Osteocyte (in vitro differentiated cells): ENCODE results near the gene CCT6B. TPM values are rescaled to one million over a fixed set of nuclear protein-coding genes. Genes with fewer than 3 reads are reported as not detected.

ENCODE experiments used
- DNase-seq: peaks from one replicate; pipeline ENCODE4 v3.0.0; 2021; ENCODE audit warnings: mixed read lengths; ENCODE audit not compliant: unreplicated experiment; ENCODE audit errors: extremely low spot score
- H3K27ac Mint-ChIP-seq: one replicate; pipeline ENCODE4 v1.8.0; 2021; ENCODE audit warnings: mild to moderate bottlenecking, mixed read lengths; ENCODE audit not compliant: unreplicated experiment
- H3K27me3 Mint-ChIP-seq: one replicate; pipeline ENCODE4 v1.8.0; 2021; ENCODE audit warnings: mixed read lengths; ENCODE audit not compliant: unreplicated experiment
- H3K36me3 Mint-ChIP-seq: one replicate; pipeline ENCODE4 v1.8.0; 2021; ENCODE audit warnings: mixed read lengths; ENCODE audit not compliant: unreplicated experiment
- H3K4me1 Mint-ChIP-seq: one replicate; pipeline ENCODE4 v1.8.0; 2021; ENCODE audit warnings: mixed read lengths; ENCODE audit not compliant: unreplicated experiment
- H3K4me3 Mint-ChIP-seq: one replicate; pipeline ENCODE4 v1.8.0; 2021; ENCODE audit warnings: mild to moderate bottlenecking, moderate library complexity, mixed read lengths; ENCODE audit not compliant: unreplicated experiment
- H3K9me3 Mint-ChIP-seq: one replicate; pipeline ENCODE4 v1.8.0; 2021; ENCODE audit warnings: mixed read lengths; ENCODE audit not compliant: unreplicated experiment
- total RNA-seq: library from RNA; stranded (reverse); gene quantifications from 2 replicates; pipeline ENCODE4 v1.2.1, GENCODE V29; 2021
- TF ChIP-seq, protein P1 (sequence below): fragments of 200-600 bp; sonication (generic); IDR thresholded peaks from 2 replicates; pipeline ENCODE4 v1.5.0; 2021; ENCODE audit warnings: antibody characterized with exemption, mild to moderate bottlenecking, moderate library complexity

CCT6B gene
- total RNA-seq, 1 donor from 2014 or later: 3.2 TPM

DNA sequence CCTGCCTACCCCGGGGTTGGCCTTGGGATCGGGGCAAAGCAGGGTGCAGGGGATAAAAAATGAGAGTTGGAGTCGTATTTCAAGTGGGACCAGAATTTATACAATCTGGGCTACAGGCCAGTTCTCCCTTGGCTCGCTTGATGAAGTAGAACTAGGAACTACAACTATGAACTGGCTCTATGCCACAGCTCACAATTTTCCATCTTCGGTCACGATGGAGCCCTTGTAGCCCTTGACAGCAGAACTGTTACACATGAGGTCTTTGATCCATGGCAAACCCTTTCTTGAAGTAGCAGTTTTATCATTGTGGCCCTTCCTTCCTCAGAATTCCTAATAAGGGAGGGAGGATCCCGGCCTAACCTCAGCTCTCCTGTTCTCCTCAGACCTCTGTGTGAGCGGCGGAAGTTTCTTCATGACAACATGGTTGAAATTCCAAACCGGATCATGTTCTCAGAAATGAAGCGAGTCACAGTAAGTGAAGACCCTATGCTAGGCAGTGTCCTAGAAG lies 36.1 kb upstream of the CCT6B start:
- TF ChIP-seq, protein P1, sequence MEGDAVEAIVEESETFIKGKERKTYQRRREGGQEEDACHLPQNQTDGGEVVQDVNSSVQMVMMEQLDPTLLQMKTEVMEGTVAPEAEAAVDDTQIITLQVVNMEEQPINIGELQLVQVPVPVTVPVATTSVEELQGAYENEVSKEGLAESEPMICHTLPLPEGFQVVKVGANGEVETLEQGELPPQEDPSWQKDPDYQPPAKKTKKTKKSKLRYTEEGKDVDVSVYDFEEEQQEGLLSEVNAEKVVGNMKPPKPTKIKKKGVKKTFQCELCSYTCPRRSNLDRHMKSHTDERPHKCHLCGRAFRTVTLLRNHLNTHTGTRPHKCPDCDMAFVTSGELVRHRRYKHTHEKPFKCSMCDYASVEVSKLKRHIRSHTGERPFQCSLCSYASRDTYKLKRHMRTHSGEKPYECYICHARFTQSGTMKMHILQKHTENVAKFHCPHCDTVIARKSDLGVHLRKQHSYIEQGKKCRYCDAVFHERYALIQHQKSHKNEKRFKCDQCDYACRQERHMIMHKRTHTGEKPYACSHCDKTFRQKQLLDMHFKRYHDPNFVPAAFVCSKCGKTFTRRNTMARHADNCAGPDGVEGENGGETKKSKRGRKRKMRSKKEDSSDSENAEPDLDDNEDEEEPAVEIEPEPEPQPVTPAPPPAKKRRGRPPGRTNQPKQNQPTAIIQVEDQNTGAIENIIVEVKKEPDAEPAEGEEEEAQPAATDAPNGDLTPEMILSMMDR: no peak
- Mint-ChIP-seq H3K4me1 (peaks cover 14% of the 10 kb centered on the region), H3K36me3 (peaks cover 19% of the 10 kb centered on the region), H3K9me3 (no peaks in the 10 kb centered on the region), H3K27me3 (no peaks in the 10 kb centered on the region), H3K27ac (peak overlapping the region; percentile 79), H3K4me3 (no peak overlapping the region)
- DNase-seq: no peak

DNA sequence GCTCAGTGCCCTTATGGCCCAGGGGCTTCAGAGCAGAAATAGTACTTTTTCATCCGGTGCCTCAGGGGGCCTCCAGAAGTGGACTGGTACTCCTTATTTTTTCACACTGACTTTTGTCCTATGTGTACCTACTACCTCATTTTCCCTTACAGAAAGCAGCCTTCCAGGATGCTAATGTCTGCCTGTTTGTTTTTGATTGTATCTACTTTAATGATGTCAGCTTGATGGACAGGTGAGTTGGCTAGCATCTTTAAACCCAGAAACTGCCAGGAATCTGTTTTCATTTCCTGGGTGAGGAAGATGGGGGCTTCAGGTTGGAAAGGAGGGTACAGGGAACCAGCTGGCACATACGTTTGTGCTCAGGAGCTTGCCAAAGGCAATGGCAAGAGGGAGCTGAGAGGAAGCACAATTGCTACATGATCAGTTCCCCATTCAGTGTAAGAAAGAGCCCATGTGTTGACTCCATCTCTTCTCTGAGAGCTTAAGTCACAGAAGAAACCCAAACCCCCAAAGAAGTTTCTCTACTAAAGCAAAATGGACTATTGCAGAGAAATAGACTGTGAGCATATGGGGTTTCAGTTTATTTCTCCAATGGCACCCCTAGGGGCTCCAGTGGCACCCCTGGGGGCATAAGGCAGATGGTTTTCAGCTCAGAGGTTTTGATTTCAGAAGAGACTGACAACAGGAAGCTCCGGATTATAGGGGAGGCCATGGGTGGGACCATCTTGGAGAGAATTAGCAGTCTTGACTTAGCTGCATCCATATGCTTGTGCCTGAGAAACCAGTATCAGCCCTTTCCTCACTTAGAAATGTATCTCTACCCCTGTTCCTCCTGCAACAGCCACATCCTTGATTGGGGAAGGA lies 35.4 kb upstream of the CCT6B start:
- no peak for DNase-seq
- Mint-ChIP-seq H3K36me3 (peaks cover 24% of the 10 kb centered on the region), H3K27me3 (no peaks in the 10 kb centered on the region), H3K4me1 (peaks cover 14% of the 10 kb centered on the region), H3K9me3 (no peaks in the 10 kb centered on the region), H3K4me3 (no peak overlapping the region), H3K27ac (peak overlapping the region; percentile 79)
- TF ChIP-seq, protein P1: no peak

GRCh38 chr17:34993031-34993430 lies 31.8 kb upstream of the CCT6B start:
- Mint-ChIP-seq H3K27me3 (no peaks in the 10 kb centered on the region), H3K4me3 (no peak overlapping the region), H3K4me1 (peaks cover 12% of the 10 kb centered on the region), H3K9me3 (no peaks in the 10 kb centered on the region), H3K36me3 (peaks cover 54% of the 10 kb centered on the region), H3K27ac (no peak overlapping the region)
- DNase-seq: no peak
- TF ChIP-seq, protein P1: no peak

- Mint-ChIP-seq H3K9me3 (no peaks in the 10 kb centered on the region), H3K4me1 (no peaks in the 10 kb centered on the region), H3K27ac (no peak overlapping the region), H3K36me3 (peaks cover 57% of the 10 kb centered on the region), H3K27me3 (no peaks in the 10 kb centered on the region), H3K4me3 (no peak overlapping the region)
- TF ChIP-seq, protein P1: no peak
- DNase-seq: no peak
These were observed 30.3 kb upstream of the CCT6B start for GRCh38 chr17:34991606-34992005.

DNA sequence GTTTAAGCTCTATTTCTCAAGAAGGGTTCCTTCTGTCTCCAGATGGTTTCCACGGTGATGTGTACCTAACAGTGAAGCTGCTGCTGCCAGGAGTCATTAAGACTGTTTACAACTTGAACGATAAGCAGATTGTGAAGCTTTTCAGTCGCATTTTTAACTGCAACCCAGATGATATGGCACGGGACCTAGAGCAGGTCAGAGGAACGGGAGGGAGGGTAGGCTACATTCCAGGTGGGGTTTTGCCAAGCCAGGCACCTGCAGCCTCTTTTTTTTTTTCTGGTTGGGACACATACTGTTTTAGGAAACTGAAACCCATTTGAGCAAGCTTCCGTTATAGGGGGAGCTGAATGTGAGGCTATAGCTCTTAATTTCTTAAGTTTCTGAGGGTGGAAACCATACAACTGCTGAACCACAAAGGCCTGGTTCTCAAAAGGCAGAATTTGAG lies 29.7 kb upstream of the CCT6B start:
- peaks cover 60% of the 10 kb centered on the region for H3K36me3 Mint-ChIP-seq
- no peak for DNase-seq
- H3K4me3 Mint-ChIP-seq: no peak overlapping the region
- H3K27me3 Mint-ChIP-seq: no peaks in the 10 kb centered on the region
- TF ChIP-seq, protein P1: no peak
- no peaks in the 10 kb centered on the region for H3K9me3 Mint-ChIP-seq
- no peak overlapping the region for H3K27ac Mint-ChIP-seq
- H3K4me1 Mint-ChIP-seq: no peaks in the 10 kb centered on the region
